HG02840 (cell line): Measurements from ENCODE around the gene PPP2R1B.

Experiments
- ATAC-seq: cut with Tn5 transposase; IDR thresholded peaks from one replicate; pipeline ENCODE4 v1.9.1; 2021; ENCODE audit warnings: mild to moderate bottlenecking, moderate library complexity, moderate number of reproducible peaks; ENCODE audit not compliant: unreplicated experiment, low FRiP score

The PPP2R1B gene

DNA sequence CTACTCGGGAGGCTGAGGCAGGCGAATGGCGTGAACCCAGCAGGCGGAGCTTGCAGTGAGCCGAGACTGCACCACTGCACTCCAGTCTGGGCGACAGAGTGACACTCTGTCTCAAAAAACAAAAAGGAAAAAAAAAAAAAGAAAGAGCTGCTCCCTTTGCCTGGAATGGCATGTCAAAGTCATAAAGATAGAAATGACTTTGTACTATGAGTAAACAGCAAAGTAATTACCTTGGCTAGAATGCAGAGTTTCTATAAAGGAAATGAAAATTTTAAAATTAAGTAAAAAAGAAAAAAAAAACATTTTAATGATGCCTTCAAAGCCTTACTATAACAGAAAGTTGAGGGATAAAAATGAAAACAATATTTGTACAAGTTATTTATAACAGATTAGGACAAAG, 10.1 kb downstream of the PPP2R1B start:
- no peak for ATAC-seq

DNA sequence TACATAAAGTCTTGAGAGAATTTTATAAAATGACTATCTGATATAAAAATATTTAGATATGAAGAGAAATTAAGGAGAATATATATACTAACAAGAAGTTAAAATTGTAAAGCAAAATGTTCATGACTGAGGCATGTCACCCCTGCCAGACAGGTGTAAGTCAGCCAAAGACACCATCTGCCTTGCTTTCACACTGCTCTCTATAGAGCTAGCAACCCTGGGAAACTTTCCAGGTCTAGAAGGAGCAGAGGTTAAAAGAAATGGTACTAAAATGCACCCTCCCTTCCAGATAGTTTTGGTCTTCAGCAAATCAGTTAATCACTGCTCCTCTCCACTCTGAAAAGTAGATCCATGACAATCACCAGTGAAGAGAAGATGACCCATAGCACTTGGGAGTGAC, 16.5 kb downstream of the PPP2R1B start:
- ATAC-seq, result no peak

DNA sequence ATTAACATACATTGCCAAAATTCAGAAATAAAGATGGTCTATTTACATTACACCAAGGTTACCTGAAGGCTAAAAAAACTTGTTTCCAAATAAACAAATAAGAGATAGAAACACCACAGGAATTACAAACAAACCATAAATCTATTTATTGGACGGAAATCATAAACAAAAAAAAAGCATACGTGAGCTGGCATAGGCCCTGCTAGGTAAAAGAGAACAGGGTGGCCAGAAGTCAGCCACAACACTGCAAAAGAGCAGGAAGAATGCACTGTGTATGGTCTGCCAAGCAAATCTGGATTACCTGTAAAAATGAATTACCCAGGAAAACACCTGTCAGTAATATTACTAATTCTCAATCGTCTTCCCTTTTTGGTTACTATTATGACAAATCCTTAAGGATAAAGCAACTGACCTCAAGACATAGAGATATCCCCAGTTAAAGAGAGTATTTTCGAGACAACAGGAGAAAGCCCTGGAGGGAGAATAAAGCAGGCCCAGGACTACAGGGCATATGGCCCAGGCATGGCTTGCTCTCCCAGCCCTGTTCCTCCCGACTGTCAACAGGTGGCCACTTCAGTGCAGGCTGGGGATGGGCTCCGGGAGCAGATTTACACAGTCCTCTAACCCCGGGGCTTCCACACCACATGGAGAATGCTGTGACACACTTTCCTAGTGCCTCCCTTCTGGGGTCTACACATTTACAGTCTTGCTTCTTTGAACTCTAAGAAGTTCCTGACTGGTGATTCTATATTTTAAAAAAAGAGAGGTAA, 18.0 kb downstream of the PPP2R1B start:
- ATAC-seq, result no peak

DNA sequence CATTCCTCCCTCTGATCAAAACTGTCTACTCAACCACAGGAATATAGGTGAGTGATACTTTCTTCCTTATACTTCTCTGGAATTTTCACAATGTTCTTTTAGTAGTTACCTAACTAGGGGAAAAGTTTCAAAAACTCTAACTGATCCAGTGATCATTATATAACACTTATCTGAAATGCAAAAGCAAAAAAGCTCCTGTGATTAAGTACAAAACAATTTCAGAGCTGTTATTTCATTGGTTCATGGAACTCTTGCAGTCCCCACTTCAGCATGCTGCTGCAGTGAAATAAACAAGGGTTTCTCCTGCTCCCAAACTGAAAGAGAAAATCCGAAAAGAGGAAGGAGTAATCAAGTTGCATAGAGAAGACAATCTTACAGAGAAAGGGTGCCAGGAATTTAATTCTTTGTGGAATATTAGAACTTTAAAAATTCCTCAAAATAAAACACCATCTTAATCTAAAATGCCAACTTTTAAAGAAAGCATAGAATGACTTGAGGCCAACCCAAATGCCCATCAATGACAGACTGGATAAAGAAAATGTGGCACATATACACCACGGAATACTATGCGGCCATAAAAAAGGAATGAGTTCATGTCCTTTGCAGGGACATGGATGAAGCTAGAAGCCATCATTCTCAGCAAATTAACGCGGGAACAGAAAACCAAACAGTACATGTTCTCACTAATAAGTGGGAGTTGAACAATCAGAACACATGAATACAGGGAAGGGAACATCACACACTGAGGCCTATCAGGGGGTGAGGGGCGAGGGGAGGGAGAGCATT, 20.3 kb downstream of the PPP2R1B start:
- ATAC-seq, result no peak

DNA sequence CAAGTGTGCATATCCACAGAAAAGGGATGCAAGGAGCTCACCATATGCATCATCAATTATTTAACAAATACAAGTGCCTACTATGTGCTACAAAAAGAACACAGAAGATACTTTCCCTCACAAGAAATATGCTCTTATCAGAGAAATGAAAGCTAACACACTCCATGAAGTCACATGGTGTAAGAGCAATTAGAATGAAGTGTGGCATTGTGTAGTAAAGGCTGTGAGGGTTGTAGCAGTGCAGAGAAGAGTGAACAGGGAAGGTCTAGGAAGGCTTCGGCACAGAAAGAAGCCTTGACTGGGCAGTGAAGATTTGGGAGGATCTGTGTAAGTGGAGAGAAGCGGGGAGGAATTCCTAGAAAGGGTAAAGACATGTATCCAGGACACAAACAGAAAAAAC, 22.5 kb downstream of the PPP2R1B start:
- ATAC-seq, result no peak

DNA sequence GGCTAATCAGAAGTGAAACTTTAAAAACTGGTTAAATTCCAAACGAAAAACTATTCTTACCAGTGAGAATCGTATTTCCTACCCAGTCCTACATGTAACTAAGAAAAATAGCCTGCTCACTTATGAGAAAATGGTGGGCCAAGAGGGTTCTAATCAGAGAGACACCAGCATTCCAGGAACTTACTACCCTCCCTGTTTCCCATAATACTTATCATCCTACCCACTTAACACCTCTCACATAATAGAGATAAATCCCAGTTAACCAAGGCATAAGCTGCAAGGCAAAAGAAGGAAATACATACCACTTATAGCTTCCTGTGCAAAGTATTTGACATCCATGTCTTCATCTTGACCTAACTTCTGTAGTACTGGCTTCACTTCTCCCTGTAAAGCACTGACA, 24.4 kb downstream of the PPP2R1B start:
- no peak for ATAC-seq

DNA sequence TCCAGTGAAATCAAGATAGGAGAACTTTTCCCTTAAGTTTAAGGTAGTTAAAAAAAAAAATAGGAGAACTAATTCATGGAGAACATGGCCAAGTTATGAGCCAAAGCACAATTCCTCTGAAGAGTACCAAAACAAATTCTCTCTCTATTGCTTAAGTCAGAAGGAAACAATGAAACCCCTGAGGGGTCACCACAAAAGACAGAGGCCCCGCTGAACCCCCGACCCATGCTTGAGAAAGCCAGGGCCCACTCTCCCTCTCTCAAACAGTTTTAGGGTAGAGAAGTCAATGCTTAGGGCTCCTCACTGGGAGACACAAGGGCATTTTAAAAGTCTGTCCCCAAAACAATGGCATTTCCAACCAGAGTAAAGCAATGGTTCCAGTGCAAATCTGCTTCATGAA, 26.9 kb downstream of the PPP2R1B start:
- ATAC-seq, result no peak

DNA sequence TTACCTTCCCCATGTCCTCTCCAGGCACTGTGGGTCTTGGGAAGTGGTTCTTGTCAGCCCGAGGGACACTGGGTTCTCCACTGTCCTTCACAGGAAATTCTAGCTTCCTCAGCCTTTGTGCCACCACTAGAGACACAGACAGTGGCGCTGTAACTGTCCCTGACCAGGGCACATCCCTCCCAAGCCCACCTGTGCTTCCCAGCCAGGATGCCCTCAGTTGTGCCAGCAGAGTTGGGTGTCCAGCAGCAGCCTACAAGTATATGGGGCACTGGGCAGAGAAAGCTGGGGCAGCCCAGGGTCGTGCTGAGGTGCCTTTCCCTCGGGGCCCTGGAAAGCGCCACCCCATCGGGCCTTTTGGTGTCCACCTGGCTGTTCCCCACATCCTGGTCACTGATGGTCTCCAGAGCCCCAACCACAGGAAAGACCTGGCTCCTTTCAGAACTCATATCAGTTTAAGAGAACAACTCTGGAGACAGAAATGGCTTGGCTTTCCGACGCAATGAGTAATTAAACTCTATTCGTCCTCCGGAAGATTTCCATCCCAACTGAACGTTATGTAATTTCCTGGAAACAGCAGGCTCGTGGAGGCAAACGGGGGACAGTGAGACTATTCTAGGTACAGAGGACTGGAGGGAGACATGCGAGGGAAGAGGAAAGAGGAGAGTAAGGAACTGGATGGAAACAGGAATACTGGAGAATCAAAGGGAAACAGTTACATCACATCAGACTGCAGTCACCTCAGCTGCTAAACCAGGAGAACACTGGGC, 28.6 kb downstream of the PPP2R1B start:
- ATAC-seq, result no peak

DNA sequence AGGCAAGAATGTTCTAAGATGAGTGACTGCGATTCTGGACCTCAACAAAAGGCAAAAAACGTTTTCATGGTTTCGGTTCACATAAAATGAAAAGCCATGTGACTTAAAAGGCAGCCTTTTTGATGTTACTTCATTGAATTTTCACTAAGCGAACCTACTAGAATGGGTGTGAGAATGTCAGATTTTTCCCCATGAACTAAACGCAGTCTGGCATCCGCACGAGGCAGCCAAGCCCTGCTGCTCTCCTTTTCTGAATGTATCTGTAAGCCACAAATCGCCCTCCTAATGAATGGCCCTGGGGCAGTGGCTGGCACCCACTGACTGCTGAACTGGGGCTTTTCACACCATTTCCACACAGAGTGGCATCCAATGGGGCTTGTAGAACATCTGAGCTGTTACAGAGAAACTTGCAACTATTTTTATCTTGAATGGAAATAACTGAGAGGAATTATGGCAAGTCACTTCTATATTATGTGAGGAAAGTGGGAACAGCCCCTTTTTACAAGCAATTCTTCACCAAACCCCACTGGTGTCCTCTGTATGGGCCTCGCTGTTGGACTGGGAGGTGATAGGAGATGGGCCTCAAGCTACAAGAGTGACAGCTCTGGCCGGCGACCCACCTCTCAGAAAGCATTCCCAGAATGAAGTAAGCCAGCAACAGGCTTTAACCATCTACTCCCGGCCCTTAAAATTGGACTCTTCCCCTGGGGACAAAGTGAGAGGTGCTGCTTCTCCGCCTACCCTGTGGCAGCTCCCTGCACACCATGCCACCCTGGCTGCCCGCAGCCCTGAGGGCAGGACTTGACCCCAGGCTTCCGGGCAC, 29.4 kb downstream of the PPP2R1B start:
- ATAC-seq, result no peak

DNA sequence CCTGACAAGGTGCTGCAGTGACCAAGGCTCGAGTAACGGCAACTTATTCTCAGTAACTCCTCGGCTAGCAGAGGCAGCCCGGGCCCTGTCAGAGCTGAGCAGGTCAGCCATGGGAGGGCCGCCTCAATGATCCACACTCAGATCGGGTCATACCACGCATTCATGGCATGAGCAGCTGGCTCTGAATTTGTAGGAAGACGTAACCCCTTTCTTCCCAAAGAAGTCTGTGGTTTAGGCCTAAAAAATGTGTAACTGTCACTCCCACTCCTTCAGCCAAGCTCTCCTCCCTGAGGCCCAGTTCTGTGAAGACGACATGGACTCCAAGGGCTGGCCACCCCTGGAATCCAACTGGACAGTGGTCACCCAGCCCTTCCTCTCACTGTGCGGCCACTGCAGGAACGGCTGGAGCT, 30.0 kb downstream of the PPP2R1B start:
- ATAC-seq, result no peak

DNA sequence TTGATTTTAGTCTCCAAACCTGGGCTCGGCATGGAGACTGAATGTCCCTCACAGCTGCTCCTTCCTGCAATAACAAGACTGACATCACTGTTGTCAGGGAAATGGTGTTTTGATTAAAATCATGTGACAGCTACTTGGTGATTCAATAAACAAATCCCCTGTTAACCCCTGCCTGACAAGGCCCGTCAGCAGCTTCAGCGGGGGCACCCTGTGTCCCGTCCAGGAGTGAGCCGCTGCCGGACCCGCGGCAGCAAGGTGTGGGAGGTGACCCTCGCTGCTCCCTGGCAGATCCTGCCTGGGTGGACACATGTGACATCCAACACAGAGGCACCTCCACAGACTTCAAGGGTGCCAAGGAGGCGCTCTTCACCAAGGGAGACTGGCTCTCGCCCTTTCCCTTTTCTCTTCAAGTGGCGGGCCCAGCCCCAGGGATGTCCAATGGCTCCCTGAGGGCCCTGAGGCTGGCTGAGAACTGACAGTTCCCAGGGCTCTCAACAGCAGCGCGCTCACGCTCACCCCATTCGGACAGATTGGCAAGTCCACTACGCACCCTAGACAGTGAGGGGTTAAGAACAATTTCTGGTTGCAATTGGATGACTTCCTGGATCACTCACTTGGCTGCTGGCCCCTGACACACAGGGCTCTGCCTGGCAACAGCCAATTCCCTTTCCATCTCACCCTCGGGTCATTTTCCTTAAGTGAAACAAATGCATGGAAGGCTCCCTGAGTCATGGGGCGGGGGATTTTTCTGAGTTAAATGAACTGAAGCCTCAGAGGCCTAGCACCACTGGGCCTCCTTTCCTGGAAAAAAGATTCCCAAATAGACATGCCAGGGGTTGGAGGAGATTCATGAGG, 30.7 kb downstream of the PPP2R1B start:
- no peak for ATAC-seq

DNA sequence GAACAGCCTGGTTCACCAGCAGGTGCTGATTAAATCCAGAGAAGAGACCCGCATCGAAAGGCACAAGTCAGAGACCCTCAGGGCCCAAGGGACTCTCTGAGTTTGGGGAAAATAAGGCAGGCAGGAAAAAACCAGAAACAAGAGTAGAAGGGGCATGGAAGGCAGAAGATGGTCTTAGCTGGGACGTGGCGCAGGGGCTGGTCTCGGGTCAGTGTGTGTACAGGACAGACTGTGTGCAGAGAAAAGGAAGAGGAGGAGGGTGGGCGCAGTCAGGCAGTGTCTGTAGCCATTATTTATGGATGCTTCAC, 31.3 kb downstream of the PPP2R1B start:
- no peak for ATAC-seq

DNA sequence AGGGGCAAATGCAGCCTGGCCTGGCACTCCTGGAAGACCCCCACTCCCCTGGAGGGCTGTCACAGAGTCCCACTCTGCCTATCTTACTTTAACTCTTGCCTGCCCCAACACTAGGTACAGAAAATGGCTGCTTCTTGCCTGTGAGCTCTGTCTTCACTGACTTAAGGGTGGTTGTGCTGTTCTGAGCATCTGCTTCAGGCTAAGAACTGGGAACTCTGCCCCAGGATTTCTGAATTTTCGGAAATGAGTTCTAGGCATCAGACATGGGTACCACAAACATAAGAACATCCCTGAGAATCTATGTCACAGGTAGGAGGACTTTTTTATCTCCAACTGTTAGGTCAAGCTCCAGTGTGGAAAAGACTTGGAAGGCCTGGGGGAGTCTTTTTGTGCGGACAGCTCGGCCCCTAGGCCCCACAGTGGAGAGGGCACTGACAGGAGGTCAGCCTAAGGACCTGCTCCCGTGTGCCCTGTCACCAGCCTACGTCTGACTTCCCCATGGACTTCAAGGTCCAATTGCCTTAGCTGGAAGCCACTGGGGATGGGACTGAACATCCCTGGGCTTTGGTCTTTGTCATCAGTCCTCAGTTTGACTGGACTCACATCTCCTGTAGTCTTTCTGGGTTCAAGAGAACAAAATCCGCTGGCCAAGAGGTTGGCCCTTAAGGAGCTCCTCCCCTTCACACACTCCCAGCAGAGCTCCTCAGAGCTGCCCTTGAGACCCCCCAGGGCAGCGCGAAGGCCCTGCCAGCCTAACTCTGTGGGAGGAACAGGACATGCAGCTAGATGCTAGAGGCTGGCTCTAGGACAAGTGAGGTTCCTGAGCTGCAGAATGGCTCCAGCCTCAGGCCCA, 31.9 kb downstream of the PPP2R1B start:
- ATAC-seq, result no peak

DNA sequence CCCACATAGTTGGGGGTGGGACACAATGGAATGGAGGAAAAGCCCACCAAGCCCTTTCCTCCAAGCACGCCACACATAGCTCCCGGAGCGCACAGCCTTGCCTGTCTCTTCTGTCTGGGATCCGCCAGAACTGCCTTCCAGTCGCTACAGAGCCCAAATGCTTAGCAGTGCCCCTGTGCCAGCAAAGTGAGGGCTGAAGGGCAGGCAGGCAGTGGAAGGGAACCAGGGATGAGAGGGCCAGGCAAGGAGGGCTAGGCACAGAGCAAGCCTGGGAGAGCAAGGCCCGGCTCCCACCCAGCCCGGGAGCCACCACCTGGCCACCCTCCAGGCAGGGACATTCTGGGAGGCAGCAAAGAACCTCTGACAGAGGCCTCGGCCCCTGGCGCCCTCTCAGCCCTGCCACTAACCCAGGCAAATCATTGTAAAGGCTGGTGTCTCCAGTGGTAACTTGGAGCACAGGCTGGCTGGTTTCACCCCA, 32.5 kb downstream of the PPP2R1B start:
- no peak for ATAC-seq

DNA sequence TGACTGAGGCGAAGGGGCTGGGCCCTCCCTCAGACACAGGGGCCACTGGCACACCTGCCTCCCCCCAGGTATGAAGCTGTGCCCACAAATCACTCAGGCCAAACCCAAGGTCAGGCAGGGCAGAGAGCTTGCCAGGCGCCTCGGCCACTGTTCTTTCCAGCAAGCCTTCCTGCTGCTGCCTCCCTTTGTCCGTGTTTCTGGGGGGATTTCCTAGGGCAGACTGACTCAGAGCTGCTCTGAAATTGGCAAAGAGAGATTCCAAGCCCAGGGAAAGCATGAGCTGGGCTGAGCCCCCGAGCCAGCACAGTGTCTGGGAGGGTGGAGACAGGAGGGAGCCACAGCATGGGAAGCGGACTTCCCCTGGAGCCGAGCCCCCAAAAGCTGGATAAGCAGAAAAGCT, 33.2 kb downstream of the PPP2R1B start:
- ATAC-seq, result no peak

DNA sequence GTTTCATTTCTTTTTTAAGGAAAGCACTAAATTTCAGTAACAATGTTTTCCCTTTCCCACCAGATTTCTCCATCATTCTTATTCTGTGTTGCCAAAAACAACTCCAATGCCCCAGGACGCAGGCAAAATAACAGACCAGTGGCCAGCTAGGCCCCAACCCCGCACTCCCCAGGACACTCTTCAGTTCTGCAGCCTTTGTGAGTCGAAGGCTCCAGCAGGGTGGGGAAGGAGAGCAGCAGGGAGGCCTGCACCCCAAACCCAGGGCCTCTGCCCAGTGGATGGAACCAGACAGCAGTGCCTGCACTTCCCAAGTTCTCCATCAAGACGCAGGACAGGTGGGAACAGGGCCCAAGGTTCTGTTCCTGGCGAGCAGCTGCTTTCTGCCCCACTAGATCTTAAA, 34.4 kb downstream of the PPP2R1B start:
- ATAC-seq, result no peak

DNA sequence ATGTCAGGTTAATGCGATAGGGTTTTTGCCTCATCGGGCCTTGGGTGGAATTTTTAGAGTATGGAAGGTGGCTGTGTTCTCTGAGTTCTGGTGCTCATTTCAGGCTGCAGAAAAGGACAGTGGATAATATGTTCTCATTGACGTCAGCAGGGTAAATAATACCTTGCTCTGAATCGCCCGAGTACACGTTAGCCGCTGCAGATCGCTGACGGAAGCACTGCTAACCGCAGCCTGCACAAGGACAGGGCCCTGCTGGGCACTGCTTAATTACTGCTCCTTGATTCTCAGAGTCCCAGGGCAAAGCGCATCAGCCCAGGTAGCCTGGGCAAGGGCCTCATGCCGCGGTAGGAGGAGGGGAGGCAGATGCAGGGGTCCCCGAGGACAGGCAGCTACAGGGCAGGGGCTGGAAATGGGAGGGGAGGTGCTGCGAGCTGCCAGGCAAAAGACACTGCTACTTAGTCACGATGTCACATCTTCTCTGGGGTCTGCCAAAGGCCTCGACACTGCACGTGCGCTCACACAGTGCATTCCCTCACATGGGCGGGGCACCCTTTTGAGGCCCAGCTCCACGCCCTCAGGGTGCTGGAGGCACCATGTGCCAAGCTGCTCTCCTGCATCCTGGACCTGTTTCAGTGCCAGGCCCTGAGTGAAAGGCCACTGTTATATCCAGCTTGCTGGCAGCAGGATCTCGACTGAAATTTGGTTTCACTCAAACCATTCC, 35.2 kb downstream of the PPP2R1B start:
- ATAC-seq, result no peak

DNA sequence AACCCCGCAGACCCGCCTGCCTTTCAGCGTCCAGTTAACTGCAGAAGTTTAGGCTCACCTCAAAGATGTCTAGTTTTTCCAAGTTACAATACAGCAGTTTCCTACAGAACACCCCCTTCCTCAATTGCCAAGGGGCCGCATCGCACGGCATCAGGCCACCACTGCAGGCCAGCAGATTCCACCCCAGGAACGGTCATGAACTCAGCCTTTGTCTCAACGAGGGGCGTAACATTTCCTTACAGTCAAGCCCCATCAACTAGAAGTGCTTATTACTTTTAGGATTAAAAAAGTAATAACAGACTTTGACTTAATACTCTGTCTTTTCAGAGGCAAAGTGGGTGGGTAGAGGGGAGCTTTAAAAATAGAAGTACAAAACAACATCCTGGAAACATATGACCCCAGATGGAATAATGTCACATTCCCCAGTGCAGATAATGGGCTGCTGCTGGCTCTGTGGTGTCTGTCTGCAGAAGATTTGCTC, 36.3 kb downstream of the PPP2R1B start:
- ATAC-seq, result no peak
